Suprapubic skin (tissue), 4 donors: Measurements from ENCODE around the gene CHST1.

Experiments
- CTCF ChIP-seq, 2 donors: fragments of 200-600 bp in 1 of 2; fragments of 450-650 bp in 1 of 2; sonication (generic) in 1 of 2; IDR thresholded peaks; one replicate each; pipeline ENCODE4 v1.5.1; 2016 to 2019; ENCODE audit warnings: antibody characterized with exemption in 2 of 2, mild to moderate bottlenecking in 1 of 2, moderate library complexity in 1 of 2
- EP300 ChIP-seq: sonication (generic); formaldehyde crosslinking; IDR thresholded peaks from one replicate; pipeline ENCODE4 v1.6.1; 2017; ENCODE audit warnings: antibody characterized with exemption
- POLR2A ChIP-seq, 2 donors: fragments of 450-650 bp; IDR thresholded peaks; one replicate each; pipeline ENCODE4 v1.6.1; 2017; ENCODE audit warnings: antibody characterized with exemption in 2 of 2, mild to moderate bottlenecking in 2 of 2, moderate library complexity in 2 of 2
- POLR2AphosphoS5 ChIP-seq, 3 donors: sonication (generic); formaldehyde crosslinking; IDR thresholded peaks; one replicate each; pipeline ENCODE4 v1.6.1; 2017; ENCODE audit warnings: antibody characterized with exemption in 3 of 3

DNA sequence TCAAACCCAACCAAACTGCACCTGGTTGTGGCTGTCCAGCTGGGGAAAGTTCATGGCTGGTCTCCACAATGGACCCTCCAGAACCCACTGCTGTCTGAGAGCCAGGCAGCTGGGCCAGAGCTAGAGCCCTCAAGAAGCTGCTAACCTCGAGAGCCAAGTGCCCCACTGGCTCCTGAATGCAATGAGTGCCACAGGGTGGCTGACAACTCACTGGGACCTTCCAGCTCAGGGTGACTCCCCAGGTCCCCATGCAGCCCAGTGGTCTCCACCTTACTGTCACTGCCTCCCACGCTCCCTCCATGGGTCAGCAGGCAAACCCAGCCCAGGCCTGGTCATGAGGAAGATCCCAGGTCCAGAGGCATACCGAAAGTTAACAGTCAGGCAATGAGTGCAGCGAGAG, 8.0 kb upstream of the CHST1 start:
- TF ChIP-seq CTCF (IDR thresholded peaks at IDR 0.05) (no peak), POLR2A (IDR thresholded peaks at IDR 0.05) (no peak), POLR2AphosphoS5 (IDR thresholded peaks at IDR 0.05) (no peak), EP300 (no peak)
